ENCODE results near the gene PM20D2.

DNA sequence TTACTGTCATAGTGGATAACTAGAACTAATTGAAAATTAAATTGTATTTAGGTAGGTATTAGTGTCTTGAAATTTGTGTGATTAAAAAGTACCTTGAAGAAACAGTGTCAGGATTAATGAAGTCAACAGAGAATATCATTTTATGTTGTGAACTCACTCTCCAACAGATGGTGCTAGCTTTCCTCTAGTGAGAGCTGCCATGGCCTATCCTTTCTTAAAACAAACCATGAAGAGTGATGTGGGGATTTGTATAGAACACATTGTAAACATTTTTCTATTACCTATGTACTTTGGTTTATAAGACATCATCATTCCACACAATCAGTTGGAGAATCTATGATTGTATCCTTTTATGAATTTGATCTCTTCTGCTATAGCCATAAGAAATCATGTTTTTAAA lies 23.2 kb upstream of the PM20D2 start:
- no peak for TF ChIP-seq BHLHE40 (IDR thresholded peaks at IDR 0.05; ENCODE audit: low read length)
- TF ChIP-seq TOE1 (CRISPR knock-in tag; IDR thresholded peaks at IDR 0.05), result no peak
- TF ChIP-seq, protein P1, sequence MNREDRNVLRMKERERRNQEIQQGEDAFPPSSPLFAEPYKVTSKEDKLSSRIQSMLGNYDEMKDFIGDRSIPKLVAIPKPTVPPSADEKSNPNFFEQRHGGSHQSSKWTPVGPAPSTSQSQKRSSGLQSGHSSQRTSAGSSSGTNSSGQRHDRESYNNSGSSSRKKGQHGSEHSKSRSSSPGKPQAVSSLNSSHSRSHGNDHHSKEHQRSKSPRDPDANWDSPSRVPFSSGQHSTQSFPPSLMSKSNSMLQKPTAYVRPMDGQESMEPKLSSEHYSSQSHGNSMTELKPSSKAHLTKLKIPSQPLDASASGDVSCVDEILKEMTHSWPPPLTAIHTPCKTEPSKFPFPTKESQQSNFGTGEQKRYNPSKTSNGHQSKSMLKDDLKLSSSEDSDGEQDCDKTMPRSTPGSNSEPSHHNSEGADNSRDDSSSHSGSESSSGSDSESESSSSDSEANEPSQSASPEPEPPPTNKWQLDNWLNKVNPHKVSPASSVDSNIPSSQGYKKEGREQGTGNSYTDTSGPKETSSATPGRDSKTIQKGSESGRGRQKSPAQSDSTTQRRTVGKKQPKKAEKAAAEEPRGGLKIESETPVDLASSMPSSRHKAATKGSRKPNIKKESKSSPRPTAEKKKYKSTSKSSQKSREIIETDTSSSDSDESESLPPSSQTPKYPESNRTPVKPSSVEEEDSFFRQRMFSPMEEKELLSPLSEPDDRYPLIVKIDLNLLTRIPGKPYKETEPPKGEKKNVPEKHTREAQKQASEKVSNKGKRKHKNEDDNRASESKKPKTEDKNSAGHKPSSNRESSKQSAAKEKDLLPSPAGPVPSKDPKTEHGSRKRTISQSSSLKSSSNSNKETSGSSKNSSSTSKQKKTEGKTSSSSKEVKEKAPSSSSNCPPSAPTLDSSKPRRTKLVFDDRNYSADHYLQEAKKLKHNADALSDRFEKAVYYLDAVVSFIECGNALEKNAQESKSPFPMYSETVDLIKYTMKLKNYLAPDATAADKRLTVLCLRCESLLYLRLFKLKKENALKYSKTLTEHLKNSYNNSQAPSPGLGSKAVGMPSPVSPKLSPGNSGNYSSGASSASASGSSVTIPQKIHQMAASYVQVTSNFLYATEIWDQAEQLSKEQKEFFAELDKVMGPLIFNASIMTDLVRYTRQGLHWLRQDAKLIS (CRISPR knock-in tag; IDR thresholded peaks at IDR 0.05), result no peak
- no peak for TF ChIP-seq ZC3H13 (CRISPR knock-in tag; IDR thresholded peaks at IDR 0.05)
- no peak for TF ChIP-seq ZFX (CRISPR knock-in tag; IDR thresholded peaks at IDR 0.05; ENCODE audit: low read depth)
- no peak for TF ChIP-seq TAF15 (IDR thresholded peaks at IDR 0.05; ENCODE audit: low read depth, low read length, poor library complexity, severe bottlenecking)
- TF ChIP-seq RXRB (CRISPR knock-in tag; IDR thresholded peaks at IDR 0.05; ENCODE audit: borderline replicate concordance), result no peak

All from HepG2 (cell line).